RWPE1 (cell line): ENCODE measurements around the gene AFF1.

ENCODE experiments used
- CTCF ChIA-PET: fragments of 350-600 bp; sonication (Branson Sonifier 250); formaldehyde crosslinking; extraction: SDS; loops from one replicate; lab custom pipeline; 2021; lab: Yijun Ruan, JAX
- POLR2A ChIA-PET: fragments of 400-600 bp; formaldehyde crosslinking; extraction: SDS; loops from one replicate; lab custom pipeline; 2020; ENCODE audit warnings: antibody characterized with exemption; ENCODE audit not compliant: low non-redundant PET; lab: Yijun Ruan, JAX
- DNase-seq: peaks from one replicate; pipeline ENCODE4 v3.0.0; 2012; ENCODE audit warnings: low spot score
- H3K27ac ChIP-seq: fragments of 450-650 bp; 2 replicates; pipeline ENCODE4 v1.5.1; 2017
- CTCF ChIP-seq: fragments of 450-650 bp; conservative IDR thresholded peaks from 2 replicates; pipeline ENCODE4 v1.5.1; 2017; ENCODE audit warnings: low read depth, mild to moderate bottlenecking

The AFF1 gene

GRCh38 chr4:87128006-87128705, 193.3 kb downstream of the AFF1 start:
- DNase-seq, result no peak
- TF ChIP-seq CTCF, result no peak
- no peak overlapping the region for H3K27ac ChIP-seq
- ChIA-PET CTCF (no interaction called here), POLR2A (no interaction called here)

GRCh38 chr4:87129681-87130080, 194.9 kb downstream of the AFF1 start:
- no peak overlapping the region for H3K27ac ChIP-seq
- DNase-seq, result no peak
- POLR2A ChIA-PET, result no interaction called here
- no peak for TF ChIP-seq CTCF
- CTCF ChIA-PET, result interaction anchor here (0.6 kb wide), 1 partner anchor 196 kb away, joined by 5 read pairs; no protein-coding TSS in a partner anchor

- no peak for DNase-seq
- TF ChIP-seq CTCF, result no peak
- ChIA-PET POLR2A (no interaction called here), CTCF (interaction anchor here (0.5 kb wide), 1 partner anchor 14 kb away, joined by 3 read pairs; no protein-coding TSS in a partner anchor)
- H3K27ac ChIP-seq, result no peak overlapping the region
Measured at GRCh38 chr4:87130985-87131703, 196.3 kb downstream of the AFF1 start.

- ChIA-PET POLR2A (no interaction called here), CTCF (no interaction called here)
- H3K27ac ChIP-seq, result no peak overlapping the region
- TF ChIP-seq CTCF, result no peak
- DNase-seq, result no peak
Measured at GRCh38 chr4:87132035-87132434, 197.2 kb downstream of the AFF1 start.

GRCh38 chr4:87133183-87133582, 198.4 kb downstream of the AFF1 start:
- POLR2A ChIA-PET, result no interaction called here

GRCh38 chr4:87134122-87134521, 199.3 kb downstream of the AFF1 start:
- ChIA-PET CTCF (no interaction called here), POLR2A (no interaction called here)
- DNase-seq, result no peak
- TF ChIP-seq CTCF, result no peak
- no peak overlapping the region for H3K27ac ChIP-seq

More at GRCh38 chr4:87133183-87133582, 198.4 kb downstream of the AFF1 start:
- no peak for TF ChIP-seq CTCF
- CTCF ChIA-PET, result no interaction called here
- DNase-seq, result no peak
- H3K27ac ChIP-seq, result no peak overlapping the region
